ENCODE data around the gene FAM240B. TPM values are rescaled to one million over a fixed set of nuclear protein-coding genes. Genes with fewer than 3 reads are reported as not detected.
A peak's percentile ranks its signal among the peaks of the same experiment; 100 is the strongest.

Gene FAM240B
- total RNA-seq, 6 experiments from 2014 or later: not detected

GRCh38 chr9:38686933-38687332 lies 33.0 kb downstream of the FAM240B start:
- Mint-ChIP-seq H3K36me3 (ENCODE audit: low read depth) (no peaks in the 10 kb centered on the region), H3K4me3 (no peak overlapping the region), H3K27ac (no peak overlapping the region), H3K9me3 (no peaks in the 10 kb centered on the region), H3K27me3 (ENCODE audit: insufficient read depth) (peaks cover 28% of the 10 kb centered on the region), H3K4me1 (ENCODE audit: low read depth) (peaks cover 15% of the 10 kb centered on the region)
- TF ChIP-seq, protein P1, sequence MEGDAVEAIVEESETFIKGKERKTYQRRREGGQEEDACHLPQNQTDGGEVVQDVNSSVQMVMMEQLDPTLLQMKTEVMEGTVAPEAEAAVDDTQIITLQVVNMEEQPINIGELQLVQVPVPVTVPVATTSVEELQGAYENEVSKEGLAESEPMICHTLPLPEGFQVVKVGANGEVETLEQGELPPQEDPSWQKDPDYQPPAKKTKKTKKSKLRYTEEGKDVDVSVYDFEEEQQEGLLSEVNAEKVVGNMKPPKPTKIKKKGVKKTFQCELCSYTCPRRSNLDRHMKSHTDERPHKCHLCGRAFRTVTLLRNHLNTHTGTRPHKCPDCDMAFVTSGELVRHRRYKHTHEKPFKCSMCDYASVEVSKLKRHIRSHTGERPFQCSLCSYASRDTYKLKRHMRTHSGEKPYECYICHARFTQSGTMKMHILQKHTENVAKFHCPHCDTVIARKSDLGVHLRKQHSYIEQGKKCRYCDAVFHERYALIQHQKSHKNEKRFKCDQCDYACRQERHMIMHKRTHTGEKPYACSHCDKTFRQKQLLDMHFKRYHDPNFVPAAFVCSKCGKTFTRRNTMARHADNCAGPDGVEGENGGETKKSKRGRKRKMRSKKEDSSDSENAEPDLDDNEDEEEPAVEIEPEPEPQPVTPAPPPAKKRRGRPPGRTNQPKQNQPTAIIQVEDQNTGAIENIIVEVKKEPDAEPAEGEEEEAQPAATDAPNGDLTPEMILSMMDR (IDR thresholded peaks at IDR 0.05): no peak
- DNase-seq: no peak

DNA sequence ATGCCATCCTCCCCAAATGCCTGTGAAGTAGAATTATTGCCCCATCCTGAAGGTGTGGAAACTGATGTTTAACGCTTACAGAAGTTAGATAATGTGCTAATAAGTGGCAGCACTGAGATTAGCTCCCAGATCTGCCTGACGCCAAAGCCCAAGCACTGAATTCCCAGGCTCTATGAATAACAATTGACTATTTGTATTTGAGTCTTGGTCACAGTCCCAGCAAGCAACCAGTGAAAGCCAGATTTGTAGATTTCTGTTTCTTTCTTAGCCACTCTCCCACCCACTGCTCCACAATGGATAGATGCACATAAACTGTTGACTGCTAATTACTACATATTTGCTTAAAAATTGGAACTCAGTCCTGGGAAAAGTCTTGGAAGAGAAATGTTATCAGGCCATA lies 34.4 kb downstream of the FAM240B start:
- Mint-ChIP-seq H3K4me1 (ENCODE audit: low read depth) (peaks cover 29% of the 10 kb centered on the region), H3K4me3 (no peak overlapping the region), H3K9me3 (no peaks in the 10 kb centered on the region), H3K27ac (no peak overlapping the region), H3K36me3 (ENCODE audit: low read depth) (no peaks in the 10 kb centered on the region), H3K27me3 (ENCODE audit: insufficient read depth) (peaks cover 20% of the 10 kb centered on the region)
- TF ChIP-seq, protein P1 (IDR thresholded peaks at IDR 0.05): no peak
- DNase-seq: no peak

DNA sequence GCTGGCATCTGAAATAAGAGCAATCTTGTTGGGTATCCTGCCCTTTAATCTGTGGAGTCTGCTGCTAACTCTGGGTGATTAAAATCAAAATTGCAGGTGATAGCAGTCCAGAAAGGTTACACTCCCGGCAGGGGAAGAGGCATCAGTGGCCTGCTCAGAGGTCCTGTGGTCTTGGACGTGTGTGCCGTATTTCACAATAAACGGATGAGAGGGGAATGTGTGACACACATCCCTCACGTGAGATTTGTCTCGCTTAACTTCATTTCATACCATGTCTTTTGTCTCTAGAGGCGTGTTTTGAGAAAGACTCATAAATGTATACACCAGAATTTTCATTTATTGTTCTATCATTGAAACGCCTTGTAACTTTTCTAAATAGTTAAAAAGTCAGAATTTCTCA lies 36.6 kb downstream of the FAM240B start:
- Mint-ChIP-seq H3K27me3 (ENCODE audit: insufficient read depth) (peaks cover 19% of the 10 kb centered on the region), H3K4me1 (ENCODE audit: low read depth) (peaks cover 33% of the 10 kb centered on the region), H3K4me3 (no peak overlapping the region), H3K36me3 (ENCODE audit: low read depth) (no peaks in the 10 kb centered on the region), H3K27ac (no peak overlapping the region), H3K9me3 (0 out of 2 replicates have a peak, but pooled peaks cover 4% of the 10 kb centered on the region)
- TF ChIP-seq, protein P1 (IDR thresholded peaks at IDR 0.05): no peak
- DNase-seq: no peak

GRCh38 chr9:38682713-38683112 lies 37.2 kb downstream of the FAM240B start:
- Mint-ChIP-seq H3K27me3 (ENCODE audit: insufficient read depth) (peaks cover 16% of the 10 kb centered on the region), H3K36me3 (ENCODE audit: low read depth) (no peaks in the 10 kb centered on the region), H3K27ac (peak overlapping the region; percentile 36), H3K4me1 (ENCODE audit: low read depth) (peaks cover 33% of the 10 kb centered on the region), H3K9me3 (0 out of 2 replicates have a peak, but pooled peaks cover 4% of the 10 kb centered on the region), H3K4me3 (no peak overlapping the region; the same call in 1 of the 2 replicates)
- TF ChIP-seq, protein P1 (IDR thresholded peaks at IDR 0.05): no peak
- peak; percentile 42 for DNase-seq

- Mint-ChIP-seq H3K27ac (peak overlapping the region; percentile 22; the same call in 1 of the 2 replicates), H3K27me3 (ENCODE audit: insufficient read depth) (peaks cover 16% of the 10 kb centered on the region), H3K4me3 (peak overlapping the region; percentile 14; the same call in 1 of the 2 replicates), H3K9me3 (0 out of 2 replicates have a peak, but pooled peaks cover 4% of the 10 kb centered on the region), H3K36me3 (ENCODE audit: low read depth) (no peaks in the 10 kb centered on the region), H3K4me1 (ENCODE audit: low read depth) (peaks cover 33% of the 10 kb centered on the region)
- peak; percentile 61 for DNase-seq
- TF ChIP-seq, protein P1 (IDR thresholded peaks at IDR 0.05): no peak
These were observed 38.1 kb downstream of the FAM240B start for GRCh38 chr9:38681747-38682227.
